GM18873 (cell line): ENCODE results near the gene TFCP2.
A peak's percentile ranks its signal among the peaks of the same experiment; 100 is the strongest.
"Not testable (repeated sequence)": the region's sequence is repeated elsewhere in the genome, so short reads cannot be mapped to it uniquely, and the experiment has no call there.

ENCODE experiments used
- ATAC-seq: cut with Tn5 transposase; IDR thresholded peaks from one replicate; pipeline ENCODE4 v1.9.1; 2021; ENCODE audit warnings: mild to moderate bottlenecking, moderate library complexity, moderate number of reproducible peaks; ENCODE audit not compliant: unreplicated experiment, low FRiP score

Gene TFCP2

DNA sequence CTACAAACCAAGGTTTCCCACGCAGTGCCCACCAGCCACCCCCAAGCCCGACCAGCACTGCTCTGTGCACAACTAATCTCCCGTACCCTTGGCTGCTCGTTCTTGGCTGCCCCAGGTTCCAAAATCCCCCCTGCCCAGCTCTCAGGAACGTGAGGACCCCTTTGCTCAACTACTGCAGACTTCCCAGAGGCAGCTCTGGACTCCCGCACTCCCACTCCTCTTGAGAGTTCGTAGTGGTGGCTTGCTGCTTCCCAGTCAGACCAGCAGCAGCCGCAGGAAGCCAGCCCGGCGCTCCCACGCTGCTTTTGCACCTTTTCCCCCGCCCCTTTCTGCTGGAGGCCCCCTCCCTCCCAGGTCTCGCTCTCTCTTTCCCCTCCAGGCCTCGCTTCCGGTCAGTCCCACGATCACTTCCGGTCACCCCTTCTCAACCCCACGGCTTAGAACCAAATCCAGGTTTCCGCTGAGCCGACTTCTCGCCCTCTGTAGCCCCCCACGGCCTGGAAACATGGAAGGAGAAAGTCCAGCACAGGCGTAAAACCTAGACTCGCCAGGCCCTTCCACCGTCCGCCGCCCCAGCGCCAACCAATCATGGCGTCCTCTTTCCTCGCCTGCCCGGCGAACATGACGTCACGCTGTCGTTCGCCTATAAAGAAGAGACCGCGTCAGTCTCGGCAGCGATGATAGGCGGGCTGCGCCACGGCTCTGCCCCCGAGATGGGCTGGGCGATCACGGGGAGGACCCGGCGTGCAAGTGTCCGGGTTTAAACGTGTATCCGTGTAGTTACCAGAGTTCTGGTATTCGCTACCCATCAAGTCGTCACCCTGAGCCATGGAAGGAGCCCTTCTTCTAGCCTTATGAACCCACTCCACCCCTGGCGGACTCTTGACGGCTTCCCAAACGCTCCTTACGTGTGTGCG, at the start of gene TFCP2:
TSS of gene TFCP2 (minus strand) at position 621 of the 917 bp plus-strand sequence. CDS start 713 bp downstream, outside the sequence.
- peak; percentile 73 for ATAC-seq

GRCh38 chr12:51222461-51222860, 49.5 kb upstream of the TFCP2 start:
- ATAC-seq: no peak

GRCh38 chr12:51219857-51220256, 46.9 kb upstream of the TFCP2 start:
- not testable (repeated sequence) for ATAC-seq

GRCh38 chr12:51219322-51219721, 46.4 kb upstream of the TFCP2 start:
- no peak for ATAC-seq

GRCh38 chr12:51218607-51219161, 45.7 kb upstream of the TFCP2 start:
- ATAC-seq: no peak

DNA sequence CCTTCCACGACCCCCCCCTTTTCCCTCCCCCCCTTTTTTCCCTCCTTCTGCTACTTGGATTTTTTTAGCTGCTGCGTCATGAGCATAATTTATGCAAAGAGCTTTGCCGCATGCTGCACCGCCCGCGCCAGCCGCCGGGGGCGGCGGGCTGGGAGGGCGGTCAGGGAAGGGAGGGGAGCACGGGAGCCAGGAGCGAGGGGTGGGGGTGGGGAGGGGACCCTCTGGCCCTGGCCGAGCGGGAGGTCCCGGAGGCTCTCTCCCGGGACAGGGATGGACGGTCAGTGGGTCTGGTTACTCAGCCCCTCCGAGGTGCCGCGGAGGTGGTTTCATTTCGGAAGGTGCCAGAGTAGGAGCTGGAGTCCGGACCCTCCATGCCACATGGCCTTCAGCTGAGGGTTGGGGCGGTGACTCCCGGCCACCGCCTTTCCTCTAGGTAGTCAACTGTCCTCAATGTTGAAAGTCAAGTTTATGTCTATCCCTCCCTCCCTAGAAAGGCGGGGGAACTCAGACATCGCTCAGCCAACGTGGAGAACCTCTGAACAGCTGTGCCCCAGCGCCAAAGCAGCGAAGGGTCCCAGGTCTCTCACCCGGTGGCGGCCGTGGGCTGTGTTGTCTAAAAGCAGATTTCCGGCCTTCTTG, 45.2 kb upstream of the TFCP2 start, which contains the start of gene POU6F1:
TSS of gene POU6F1 (minus strand) at position 95 of the 639 bp plus-strand sequence. CDS start 11,226 bp downstream, outside the sequence.
- peak; percentile 45 for ATAC-seq

DNA sequence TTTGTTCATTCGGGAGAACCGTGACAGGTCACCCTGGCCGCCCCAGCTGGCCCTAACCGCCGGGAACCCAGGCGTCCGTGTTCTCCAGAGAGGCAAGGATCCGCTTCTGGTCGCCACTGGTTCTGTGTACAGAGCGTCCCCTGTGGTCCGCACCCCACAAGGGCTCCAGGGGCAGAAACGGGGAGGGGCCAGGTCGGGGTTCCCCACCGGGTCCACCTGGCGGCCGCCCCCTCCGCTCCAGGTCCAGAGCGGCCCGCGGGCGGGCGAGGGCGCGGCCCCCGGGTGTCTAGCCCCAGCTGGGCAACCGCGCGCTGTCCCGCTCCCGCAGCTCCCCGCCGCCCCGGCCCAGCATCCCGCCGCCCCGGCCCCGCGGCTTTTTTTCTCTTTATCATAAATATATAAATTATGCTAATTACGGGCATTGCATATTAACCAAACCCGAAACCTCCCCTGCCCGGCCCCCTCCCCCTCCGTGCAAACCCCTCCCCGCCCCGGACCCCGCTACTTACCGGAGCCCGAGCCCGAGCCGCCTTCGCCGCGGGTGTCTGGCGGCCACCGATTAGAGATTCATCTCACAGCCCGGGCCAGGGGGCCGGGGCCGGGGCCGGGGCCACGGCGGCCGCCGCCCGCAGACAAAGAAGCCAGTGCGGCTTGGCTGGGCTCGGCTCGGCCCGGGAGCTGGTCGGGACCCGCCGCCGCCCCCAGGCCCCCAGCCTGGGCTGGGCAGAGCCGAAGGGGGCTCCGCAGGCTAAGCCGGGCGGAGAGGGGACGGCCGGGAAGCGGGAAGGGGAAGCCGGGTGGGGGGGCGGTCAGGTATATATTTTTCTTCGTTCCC, 44.4 kb upstream of the TFCP2 start:
- ATAC-seq: no peak

DNA sequence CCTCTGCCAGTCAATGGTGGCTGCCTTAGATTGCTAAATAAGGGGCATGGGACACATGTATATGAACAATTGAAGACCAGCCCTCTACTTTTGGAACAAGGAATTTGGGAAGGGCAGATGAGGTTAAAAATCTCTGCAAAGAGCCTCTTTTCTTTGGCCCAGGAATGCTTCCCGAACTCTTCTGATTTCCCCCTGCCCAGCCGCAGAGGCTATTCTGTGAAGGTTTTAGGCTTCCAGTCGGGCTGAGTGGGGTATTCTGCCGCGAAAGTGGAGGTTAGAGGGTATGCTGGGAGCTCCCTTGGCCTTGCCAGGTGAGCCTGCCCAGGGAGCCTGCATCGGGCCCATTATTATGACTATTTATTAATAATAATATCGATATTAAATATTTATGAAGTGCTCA, 43.7 kb upstream of the TFCP2 start:
- no peak for ATAC-seq

GRCh38 chr12:51214895-51215294, 42.0 kb upstream of the TFCP2 start:
- no peak for ATAC-seq

DNA sequence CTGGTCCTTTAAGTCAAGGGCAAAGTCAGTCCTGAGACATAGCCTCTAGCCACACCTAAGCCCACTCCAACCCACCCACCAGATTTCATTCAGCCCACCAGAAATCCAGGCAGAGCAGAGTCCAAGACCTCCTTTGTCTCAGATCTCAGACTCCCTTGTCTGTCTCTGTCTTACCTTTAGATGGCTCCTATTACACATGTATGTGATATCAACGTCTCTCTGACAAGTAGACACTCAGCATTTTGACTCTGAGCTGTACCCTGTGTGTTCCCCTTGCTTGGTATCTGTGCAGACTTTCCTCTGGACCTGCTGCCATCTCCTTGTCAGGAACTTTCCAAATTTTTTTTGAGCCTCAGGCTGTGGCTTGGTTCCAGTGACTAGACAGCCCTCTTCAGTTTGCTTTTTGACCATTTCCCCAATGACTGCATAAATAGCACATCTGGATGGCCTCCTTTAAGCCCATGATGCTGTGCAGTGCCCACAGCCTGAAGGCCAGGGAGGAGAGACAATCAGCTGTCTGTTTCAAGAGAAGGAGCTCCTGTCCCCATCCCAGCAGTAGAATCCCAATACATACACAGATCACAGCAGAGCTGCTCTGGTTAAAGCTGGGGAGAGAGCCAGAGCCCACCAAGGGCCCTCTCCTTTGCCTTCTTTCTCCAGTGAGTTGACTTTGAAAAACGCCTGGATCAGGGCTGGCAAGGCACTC, 37.9 kb upstream of the TFCP2 start:
- ATAC-seq: no peak

- no peak for ATAC-seq
Measured at GRCh38 chr12:51209259-51209658, 36.3 kb upstream of the TFCP2 start.

DNA sequence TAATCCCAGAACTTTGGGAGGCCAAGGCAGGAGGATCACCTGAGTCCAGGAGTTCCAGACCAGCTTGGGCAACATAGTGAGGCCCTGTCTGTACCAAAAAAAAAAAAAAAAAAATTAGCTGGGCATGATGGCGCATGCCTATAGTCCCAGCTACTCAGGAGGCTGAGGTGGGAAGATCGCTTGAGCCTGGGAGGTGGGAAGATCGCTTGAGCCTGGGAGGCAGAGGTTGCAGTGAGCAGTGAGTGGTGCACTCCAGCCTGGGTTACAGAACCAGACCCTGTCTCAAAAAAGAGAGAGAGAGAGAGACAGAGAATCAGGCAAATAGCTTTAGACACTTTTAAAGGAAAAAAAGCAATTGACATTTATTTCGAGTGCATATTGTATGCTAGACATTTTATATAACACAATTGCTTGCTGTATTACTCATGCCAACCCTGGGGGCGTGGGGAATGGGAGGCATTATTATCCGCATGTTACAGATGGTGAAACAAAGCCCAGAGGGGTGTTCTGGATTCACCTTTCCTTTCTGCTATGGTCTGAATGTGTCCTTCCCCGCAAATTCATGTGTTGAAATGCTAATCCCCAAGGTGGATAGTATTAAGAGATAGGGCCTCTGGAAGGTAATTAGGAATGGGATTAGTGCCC, 35.2 kb upstream of the TFCP2 start:
- ATAC-seq: no peak

DNA sequence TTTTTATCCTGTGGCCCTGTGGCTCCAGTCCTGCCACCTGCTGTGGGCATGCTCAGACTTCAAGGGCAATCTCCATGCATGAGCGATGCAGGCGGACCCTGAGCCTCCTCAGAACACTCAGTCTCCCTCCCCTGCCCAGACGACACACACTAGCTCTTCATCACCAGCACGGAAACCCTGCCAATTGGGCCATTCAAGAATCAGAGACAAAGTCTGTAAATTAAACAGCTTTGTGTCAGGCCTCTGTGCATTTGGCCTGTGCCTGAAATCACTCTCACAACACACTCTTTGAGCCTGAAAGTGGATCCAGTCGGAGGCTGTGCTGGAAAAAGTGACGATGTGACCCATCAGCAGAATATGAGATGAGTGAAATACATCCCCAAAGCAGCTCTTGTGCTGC, 32.4 kb upstream of the TFCP2 start:
- no peak for ATAC-seq

GRCh38 chr12:51202718-51203117, 29.8 kb upstream of the TFCP2 start:
- ATAC-seq: no peak

DNA sequence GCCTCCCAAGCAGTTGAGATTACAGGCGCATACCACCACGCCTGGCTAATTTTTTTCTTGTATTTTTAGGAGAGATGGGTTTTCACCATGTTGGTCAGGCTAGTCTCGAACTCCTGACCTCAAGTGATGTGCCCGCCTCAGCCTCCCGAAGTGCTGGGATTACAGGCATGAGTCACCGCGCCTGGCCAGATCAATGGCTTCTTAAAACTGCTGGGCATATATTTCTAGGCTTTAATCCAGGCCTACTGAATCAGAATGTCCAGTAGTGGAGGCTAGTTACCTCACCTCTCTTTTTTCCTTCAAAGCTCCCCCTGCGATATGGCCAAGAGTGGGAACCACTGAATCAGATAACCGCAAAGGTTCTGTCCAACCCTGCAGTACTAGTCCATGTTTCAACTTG, 27.9 kb upstream of the TFCP2 start:
- ATAC-seq: no peak

- ATAC-seq: no peak
Measured at GRCh38 chr12:51200156-51200555, 27.2 kb upstream of the TFCP2 start.

GRCh38 chr12:51199366-51199945, 26.5 kb upstream of the TFCP2 start:
- ATAC-seq: no peak

DNA sequence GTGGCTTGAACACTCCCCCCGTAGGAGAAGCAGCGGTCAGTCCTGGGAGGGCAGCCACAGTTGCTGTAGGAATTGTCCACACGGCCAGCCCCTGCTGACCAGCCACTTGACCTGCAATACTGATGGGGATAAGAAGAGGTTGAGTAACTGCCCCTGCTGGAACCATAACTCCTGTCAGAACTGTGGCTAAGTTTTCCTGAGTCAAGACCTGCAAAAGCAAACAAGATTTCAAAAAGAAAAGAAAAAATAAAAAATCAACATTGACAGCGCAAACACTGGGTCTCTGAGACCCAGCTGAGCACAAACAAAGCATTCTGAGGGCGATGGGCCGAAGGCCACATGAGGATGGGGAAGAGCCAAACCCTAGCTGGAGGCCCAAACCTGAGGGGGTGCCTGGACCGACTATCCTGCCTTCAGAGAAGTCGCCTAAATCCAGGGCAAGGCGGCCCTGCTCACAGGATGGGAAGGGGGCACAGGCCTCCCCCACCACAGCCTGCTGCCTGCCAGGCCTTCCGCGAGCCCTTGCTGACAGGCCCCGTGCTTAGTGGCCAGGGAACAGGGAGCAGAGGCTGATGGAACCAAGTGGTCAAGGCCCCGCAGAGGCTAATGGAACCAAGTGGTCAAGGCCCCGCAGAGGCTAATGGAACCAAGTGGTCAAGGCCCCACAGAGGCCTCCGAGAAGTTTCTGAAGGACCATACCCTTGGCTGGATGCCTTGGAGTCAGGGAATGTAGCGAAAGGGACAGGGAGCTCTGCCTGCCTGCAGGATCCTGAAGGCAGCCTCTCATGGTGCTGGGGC, 25.8 kb upstream of the TFCP2 start:
- ATAC-seq: no peak
